ENCODE results near the gene SSH2.

DNA sequence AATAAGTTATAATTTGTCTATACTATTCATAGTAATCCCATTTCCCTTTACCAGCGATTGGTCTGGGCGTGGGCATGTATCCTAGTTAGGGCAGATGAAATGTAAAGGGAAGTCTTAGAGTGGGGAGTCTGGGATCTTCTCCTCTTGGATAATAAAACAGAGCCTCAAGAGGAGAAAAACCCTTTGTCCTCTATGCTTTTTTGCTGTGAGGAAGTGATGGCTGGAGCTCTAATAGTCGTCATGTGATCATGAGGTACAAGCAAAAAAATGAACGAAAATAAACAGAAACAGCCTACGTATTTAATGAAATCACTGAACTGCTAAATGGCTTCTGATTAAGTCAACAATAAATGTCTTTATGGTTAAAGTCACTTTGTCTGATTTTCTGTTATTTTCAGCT lies 38.2 kb upstream of the SSH2 start:
- TF ChIP-seq, protein P1, sequence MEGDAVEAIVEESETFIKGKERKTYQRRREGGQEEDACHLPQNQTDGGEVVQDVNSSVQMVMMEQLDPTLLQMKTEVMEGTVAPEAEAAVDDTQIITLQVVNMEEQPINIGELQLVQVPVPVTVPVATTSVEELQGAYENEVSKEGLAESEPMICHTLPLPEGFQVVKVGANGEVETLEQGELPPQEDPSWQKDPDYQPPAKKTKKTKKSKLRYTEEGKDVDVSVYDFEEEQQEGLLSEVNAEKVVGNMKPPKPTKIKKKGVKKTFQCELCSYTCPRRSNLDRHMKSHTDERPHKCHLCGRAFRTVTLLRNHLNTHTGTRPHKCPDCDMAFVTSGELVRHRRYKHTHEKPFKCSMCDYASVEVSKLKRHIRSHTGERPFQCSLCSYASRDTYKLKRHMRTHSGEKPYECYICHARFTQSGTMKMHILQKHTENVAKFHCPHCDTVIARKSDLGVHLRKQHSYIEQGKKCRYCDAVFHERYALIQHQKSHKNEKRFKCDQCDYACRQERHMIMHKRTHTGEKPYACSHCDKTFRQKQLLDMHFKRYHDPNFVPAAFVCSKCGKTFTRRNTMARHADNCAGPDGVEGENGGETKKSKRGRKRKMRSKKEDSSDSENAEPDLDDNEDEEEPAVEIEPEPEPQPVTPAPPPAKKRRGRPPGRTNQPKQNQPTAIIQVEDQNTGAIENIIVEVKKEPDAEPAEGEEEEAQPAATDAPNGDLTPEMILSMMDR (IDR thresholded peaks at IDR 0.05; ENCODE audit: low read depth, low read length) = no peak
- TF ChIP-seq EZH2phosphoT487 (IDR thresholded peaks at IDR 0.05; ENCODE audit: low read depth) = no peak

Measured in OCI-LY3 (cell line).